CD4-positive, alpha-beta T cell treated with Interleukin-17A for 4 hours (primary cell): ENCODE measurements around the gene FAM210A.

Experiments used
- DNase-seq: peaks from one replicate; pipeline ENCODE4 v3.0.0-alpha.2; 2020; ENCODE audit warnings: mixed read lengths

Gene FAM210A

GRCh38 chr18:13620818-13621445, 105.4 kb downstream of the FAM210A start:
- DNase-seq = no peak

GRCh38 chr18:13620206-13620672, 106.1 kb downstream of the FAM210A start:
- DNase-seq = no peak

- DNase-seq = no peak
These were observed 106.7 kb downstream of the FAM210A start for GRCh38 chr18:13619505-13620205.

GRCh38 chr18:13618760-13619438, 107.5 kb downstream of the FAM210A start:
- DNase-seq = no peak

- DNase-seq = no peak
These were observed 108.4 kb downstream of the FAM210A start for GRCh38 chr18:13617826-13618515.

- DNase-seq = peak; percentile 48
These were observed 109.8 kb downstream of the FAM210A start for GRCh38 chr18:13616525-13617035.

GRCh38 chr18:13616041-13616440, 110.3 kb downstream of the FAM210A start:
- no peak for DNase-seq

- DNase-seq = no peak
These were observed 110.9 kb downstream of the FAM210A start for GRCh38 chr18:13615432-13615861.

GRCh38 chr18:13614641-13615288, 111.6 kb downstream of the FAM210A start:
- peak; percentile 58 for DNase-seq

GRCh38 chr18:13613591-13614501, 112.5 kb downstream of the FAM210A start:
- DNase-seq = peak; percentile 31
